SK-N-MC (cell line): ENCODE results near the gene CDH18.
A peak's percentile ranks its signal among the peaks of the same experiment; 100 is the strongest.

Experiments used
- DNase-seq: peaks from one replicate; pipeline ENCODE4 v3.0.0-alpha.2; 2011; ENCODE audit warnings: low read depth, low spot score
- H3K27ac ChIP-seq: fragments of 200-600 bp; sonication (generic); 2 replicates; pipeline ENCODE4 v1.5.1; 2016; ENCODE audit warnings: mixed run types
- H3K36me3 ChIP-seq: fragments of 200-600 bp; sonication (generic); 2 replicates; pipeline ENCODE4 v1.6.1; 2017; ENCODE audit warnings: antibody characterized with exemption, low read length, mixed read lengths; ENCODE audit not compliant: insufficient read depth
- H3K4me3 ChIP-seq: fragments of 200-600 bp; sonication (generic); 2 replicates; pipeline ENCODE4 v1.5.1; 2016
- H3K9ac ChIP-seq: fragments of 200-600 bp; sonication (generic); 2 replicates; pipeline ENCODE4 v1.8.0; 2017; ENCODE audit warnings: mixed run types, mixed read lengths; ENCODE audit not compliant: insufficient read length
- H3K9me3 ChIP-seq: fragments of 200-600 bp; sonication (generic); 2 replicates; pipeline ENCODE4 v1.6.1; 2017; ENCODE audit warnings: low read depth, mild to moderate bottlenecking, antibody characterized with exemption, low read length, moderate library complexity, mixed read lengths
- EZH2 ChIP-seq: fragments of 200-600 bp; sonication (generic); IDR thresholded peaks from one replicate; pipeline ENCODE4 v1.6.1; 2017; ENCODE audit warnings: antibody characterized with exemption
- FOXP2 ChIP-seq: optimal IDR thresholded peaks from 2 replicates; pipeline ENCODE3; 2011; ENCODE audit warnings: mild to moderate bottlenecking, moderate library complexity; ENCODE audit not compliant: insufficient read depth; ENCODE audit errors: extremely low read length, control extremely low read depth
- POLR2AphosphoS5 ChIP-seq: IDR thresholded peaks from 2 replicates; pipeline ENCODE4 v1.6.1; 2012; ENCODE audit warnings: mild to moderate bottlenecking, low read depth, low read length, borderline replicate concordance

CDH18 gene

GRCh38 chr5:19608444-19609002, 379.5 kb downstream of the CDH18 start:
- DNase-seq, result peak; percentile 20
- Histone ChIP-seq H3K4me3 (no peak overlapping the region), H3K36me3 (no peaks in the 10 kb centered on the region), H3K9me3 (no peaks in the 10 kb centered on the region), H3K9ac (no peak overlapping the region), H3K27ac (no peak overlapping the region)
- TF ChIP-seq FOXP2 (no peak), EZH2 (no peak), POLR2AphosphoS5 (no peak)

GRCh38 chr5:19605846-19606407, 382.1 kb downstream of the CDH18 start:
- no peak for TF ChIP-seq FOXP2
- TF ChIP-seq POLR2AphosphoS5, result no peak
- no peak for TF ChIP-seq EZH2
- H3K9me3 ChIP-seq, result peaks cover 4% of the 10 kb centered on the region; the same call in 1 of the 2 replicates
- H3K27ac ChIP-seq, result no peak overlapping the region
- H3K4me3 ChIP-seq, result no peak overlapping the region
- DNase-seq, result no peak
- H3K36me3 ChIP-seq, result no peaks in the 10 kb centered on the region
- H3K9ac ChIP-seq, result no peak overlapping the region

- no peak for DNase-seq
- H3K9me3 ChIP-seq, result no peaks in the 10 kb centered on the region
- H3K27ac ChIP-seq, result no peak overlapping the region
- H3K36me3 ChIP-seq, result no peaks in the 10 kb centered on the region
- H3K9ac ChIP-seq, result no peak overlapping the region
- H3K4me3 ChIP-seq, result no peak overlapping the region
- TF ChIP-seq POLR2AphosphoS5 (no peak), EZH2 (no peak), FOXP2 (no peak)
Observed at GRCh38 chr5:19584131-19584530, 403.9 kb downstream of the CDH18 start.

- DNase-seq, result no peak
- no peak overlapping the region for H3K27ac ChIP-seq
- no peak overlapping the region for H3K4me3 ChIP-seq
- no peaks in the 10 kb centered on the region for H3K9me3 ChIP-seq
- no peaks in the 10 kb centered on the region for H3K36me3 ChIP-seq
- TF ChIP-seq FOXP2 (no peak), POLR2AphosphoS5 (no peak), EZH2 (no peak)
- H3K9ac ChIP-seq, result no peak overlapping the region
Observed at GRCh38 chr5:19577882-19578281, 410.1 kb downstream of the CDH18 start.

- H3K27ac ChIP-seq, result no peak overlapping the region
- DNase-seq, result no peak
- no peak overlapping the region for H3K9ac ChIP-seq
- no peak overlapping the region for H3K4me3 ChIP-seq
- H3K36me3 ChIP-seq, result no peaks in the 10 kb centered on the region
- TF ChIP-seq POLR2AphosphoS5 (no peak), EZH2 (no peak), FOXP2 (no peak)
- no peaks in the 10 kb centered on the region for H3K9me3 ChIP-seq
Observed at GRCh38 chr5:19568004-19568403, 420.0 kb downstream of the CDH18 start.

GRCh38 chr5:19565466-19565865, 422.5 kb downstream of the CDH18 start:
- H3K9me3 ChIP-seq, result no peaks in the 10 kb centered on the region
- no peak overlapping the region for H3K27ac ChIP-seq
- no peaks in the 10 kb centered on the region for H3K36me3 ChIP-seq
- no peak overlapping the region for H3K9ac ChIP-seq
- no peak for TF ChIP-seq EZH2
- TF ChIP-seq FOXP2, result no peak
- TF ChIP-seq POLR2AphosphoS5, result no peak
- no peak overlapping the region for H3K4me3 ChIP-seq
- no peak for DNase-seq

- Histone ChIP-seq H3K4me3 (no peak overlapping the region), H3K9me3 (no peaks in the 10 kb centered on the region), H3K9ac (no peak overlapping the region), H3K27ac (no peak overlapping the region), H3K36me3 (no peaks in the 10 kb centered on the region)
- no peak for DNase-seq
- TF ChIP-seq EZH2 (no peak), POLR2AphosphoS5 (no peak)
Observed at GRCh38 chr5:19564036-19564435, 424.0 kb downstream of the CDH18 start.

GRCh38 chr5:19555876-19556275, 432.1 kb downstream of the CDH18 start:
- Histone ChIP-seq H3K27ac (no peak overlapping the region), H3K9ac (no peak overlapping the region), H3K4me3 (no peak overlapping the region), H3K36me3 (no peaks in the 10 kb centered on the region), H3K9me3 (no peaks in the 10 kb centered on the region)
- no peak for TF ChIP-seq FOXP2
- no peak for DNase-seq

GRCh38 chr5:19555436-19555835, 432.6 kb downstream of the CDH18 start:
- no peak for DNase-seq
- H3K9ac ChIP-seq, result no peak overlapping the region
- no peaks in the 10 kb centered on the region for H3K9me3 ChIP-seq
- no peaks in the 10 kb centered on the region for H3K36me3 ChIP-seq
- no peak for TF ChIP-seq EZH2
- TF ChIP-seq POLR2AphosphoS5, result no peak
- no peak for TF ChIP-seq FOXP2
- H3K27ac ChIP-seq, result no peak overlapping the region
- H3K4me3 ChIP-seq, result no peak overlapping the region
